ENCODE results near the gene EIPR1. TPM values are rescaled to one million over a fixed set of nuclear protein-coding genes. Genes with fewer than 3 reads are reported as not detected.

Gene EIPR1
- total and polyA plus RNA-seq, 2 experiments from 2014 or later: 17.4 to 46.3 TPM

DNA sequence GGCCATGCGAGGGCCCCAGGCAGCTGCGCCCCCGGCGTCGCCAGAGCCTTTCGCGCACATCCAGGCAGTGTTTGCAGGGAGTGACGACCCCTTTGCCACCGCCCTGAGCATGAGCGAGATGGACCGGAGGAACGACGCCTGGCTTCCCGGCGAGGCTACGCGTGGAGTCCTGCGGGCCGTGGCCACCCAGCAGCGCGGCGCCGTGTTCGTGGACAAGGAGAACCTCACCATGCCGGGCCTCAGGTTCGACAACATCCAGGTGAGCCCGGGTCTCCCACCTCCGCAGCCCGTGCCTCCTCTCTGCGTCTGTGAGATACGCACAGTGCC is 10.8 kb upstream of the EIPR1 start:
- Mint-ChIP-seq H3K4me3 (no peak overlapping the region), H3K9me3 (no peaks in the 10 kb centered on the region), H3K27ac (no peak overlapping the region), H3K4me1 (no peaks in the 10 kb centered on the region), H3K27me3 (ENCODE audit: insufficient read depth, low read depth, poor library complexity) (peaks cover 3% of the 10 kb centered on the region), H3K36me3 (ENCODE audit: low read depth) (peaks cover 37% of the 10 kb centered on the region)
- H2AFZ ChIP-seq: no peak overlapping the region
- no peaks in the 10 kb centered on the region for H3K9me2 ChIP-seq (ENCODE audit: insufficient read depth)
- peaks cover 11% of the 10 kb centered on the region; the same call in 1 of the 2 replicates for H4K20me1 ChIP-seq (replicated peaks; ENCODE audit: insufficient read depth)
- H3K79me2 ChIP-seq (replicated peaks; ENCODE audit: insufficient read depth): peaks cover 43% of the 10 kb centered on the region
- TF ChIP-seq, protein P1, sequence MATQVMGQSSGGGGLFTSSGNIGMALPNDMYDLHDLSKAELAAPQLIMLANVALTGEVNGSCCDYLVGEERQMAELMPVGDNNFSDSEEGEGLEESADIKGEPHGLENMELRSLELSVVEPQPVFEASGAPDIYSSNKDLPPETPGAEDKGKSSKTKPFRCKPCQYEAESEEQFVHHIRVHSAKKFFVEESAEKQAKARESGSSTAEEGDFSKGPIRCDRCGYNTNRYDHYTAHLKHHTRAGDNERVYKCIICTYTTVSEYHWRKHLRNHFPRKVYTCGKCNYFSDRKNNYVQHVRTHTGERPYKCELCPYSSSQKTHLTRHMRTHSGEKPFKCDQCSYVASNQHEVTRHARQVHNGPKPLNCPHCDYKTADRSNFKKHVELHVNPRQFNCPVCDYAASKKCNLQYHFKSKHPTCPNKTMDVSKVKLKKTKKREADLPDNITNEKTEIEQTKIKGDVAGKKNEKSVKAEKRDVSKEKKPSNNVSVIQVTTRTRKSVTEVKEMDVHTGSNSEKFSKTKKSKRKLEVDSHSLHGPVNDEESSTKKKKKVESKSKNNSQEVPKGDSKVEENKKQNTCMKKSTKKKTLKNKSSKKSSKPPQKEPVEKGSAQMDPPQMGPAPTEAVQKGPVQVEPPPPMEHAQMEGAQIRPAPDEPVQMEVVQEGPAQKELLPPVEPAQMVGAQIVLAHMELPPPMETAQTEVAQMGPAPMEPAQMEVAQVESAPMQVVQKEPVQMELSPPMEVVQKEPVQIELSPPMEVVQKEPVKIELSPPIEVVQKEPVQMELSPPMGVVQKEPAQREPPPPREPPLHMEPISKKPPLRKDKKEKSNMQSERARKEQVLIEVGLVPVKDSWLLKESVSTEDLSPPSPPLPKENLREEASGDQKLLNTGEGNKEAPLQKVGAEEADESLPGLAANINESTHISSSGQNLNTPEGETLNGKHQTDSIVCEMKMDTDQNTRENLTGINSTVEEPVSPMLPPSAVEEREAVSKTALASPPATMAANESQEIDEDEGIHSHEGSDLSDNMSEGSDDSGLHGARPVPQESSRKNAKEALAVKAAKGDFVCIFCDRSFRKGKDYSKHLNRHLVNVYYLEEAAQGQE (IDR thresholded peaks at IDR 0.05; ENCODE audit: unreplicated experiment): no peak
- TF ChIP-seq, protein P2, sequence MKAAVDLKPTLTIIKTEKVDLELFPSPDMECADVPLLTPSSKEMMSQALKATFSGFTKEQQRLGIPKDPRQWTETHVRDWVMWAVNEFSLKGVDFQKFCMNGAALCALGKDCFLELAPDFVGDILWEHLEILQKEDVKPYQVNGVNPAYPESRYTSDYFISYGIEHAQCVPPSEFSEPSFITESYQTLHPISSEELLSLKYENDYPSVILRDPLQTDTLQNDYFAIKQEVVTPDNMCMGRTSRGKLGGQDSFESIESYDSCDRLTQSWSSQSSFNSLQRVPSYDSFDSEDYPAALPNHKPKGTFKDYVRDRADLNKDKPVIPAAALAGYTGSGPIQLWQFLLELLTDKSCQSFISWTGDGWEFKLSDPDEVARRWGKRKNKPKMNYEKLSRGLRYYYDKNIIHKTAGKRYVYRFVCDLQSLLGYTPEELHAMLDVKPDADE (IDR thresholded peaks at IDR 0.05): no peak
- TF ChIP-seq EZH2phosphoT487 (IDR thresholded peaks at IDR 0.05; ENCODE audit: unreplicated experiment) (no peak), STAT1 (IDR thresholded peaks at IDR 0.05; ENCODE audit: unreplicated experiment) (no peak), JUNB (IDR thresholded peaks at IDR 0.05; ENCODE audit: unreplicated experiment) (no peak), ZNF331 (CRISPR knock-in tag; IDR thresholded peaks at IDR 0.05; ENCODE audit: low read depth) (no peak), CREB1 (CRISPR knock-in tag; IDR thresholded peaks at IDR 0.05; ENCODE audit: low read depth) (no peak), EZH2 (IDR thresholded peaks at IDR 0.05; ENCODE audit: low read depth, unreplicated experiment) (no peak), ZNF114 (CRISPR knock-in tag; IDR thresholded peaks at IDR 0.05) (no peak), NANOG (IDR thresholded peaks at IDR 0.05; ENCODE audit: borderline replicate concordance) (no peak), POLR2AphosphoS5 (IDR thresholded peaks at IDR 0.05; ENCODE audit: low read depth) (no peak)
- TF ChIP-seq, protein P3, sequence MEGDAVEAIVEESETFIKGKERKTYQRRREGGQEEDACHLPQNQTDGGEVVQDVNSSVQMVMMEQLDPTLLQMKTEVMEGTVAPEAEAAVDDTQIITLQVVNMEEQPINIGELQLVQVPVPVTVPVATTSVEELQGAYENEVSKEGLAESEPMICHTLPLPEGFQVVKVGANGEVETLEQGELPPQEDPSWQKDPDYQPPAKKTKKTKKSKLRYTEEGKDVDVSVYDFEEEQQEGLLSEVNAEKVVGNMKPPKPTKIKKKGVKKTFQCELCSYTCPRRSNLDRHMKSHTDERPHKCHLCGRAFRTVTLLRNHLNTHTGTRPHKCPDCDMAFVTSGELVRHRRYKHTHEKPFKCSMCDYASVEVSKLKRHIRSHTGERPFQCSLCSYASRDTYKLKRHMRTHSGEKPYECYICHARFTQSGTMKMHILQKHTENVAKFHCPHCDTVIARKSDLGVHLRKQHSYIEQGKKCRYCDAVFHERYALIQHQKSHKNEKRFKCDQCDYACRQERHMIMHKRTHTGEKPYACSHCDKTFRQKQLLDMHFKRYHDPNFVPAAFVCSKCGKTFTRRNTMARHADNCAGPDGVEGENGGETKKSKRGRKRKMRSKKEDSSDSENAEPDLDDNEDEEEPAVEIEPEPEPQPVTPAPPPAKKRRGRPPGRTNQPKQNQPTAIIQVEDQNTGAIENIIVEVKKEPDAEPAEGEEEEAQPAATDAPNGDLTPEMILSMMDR (conservative IDR thresholded peaks at IDR 0.05; ENCODE audit: low read depth in 2 of 2): no peak
- TF ChIP-seq, protein P4, sequence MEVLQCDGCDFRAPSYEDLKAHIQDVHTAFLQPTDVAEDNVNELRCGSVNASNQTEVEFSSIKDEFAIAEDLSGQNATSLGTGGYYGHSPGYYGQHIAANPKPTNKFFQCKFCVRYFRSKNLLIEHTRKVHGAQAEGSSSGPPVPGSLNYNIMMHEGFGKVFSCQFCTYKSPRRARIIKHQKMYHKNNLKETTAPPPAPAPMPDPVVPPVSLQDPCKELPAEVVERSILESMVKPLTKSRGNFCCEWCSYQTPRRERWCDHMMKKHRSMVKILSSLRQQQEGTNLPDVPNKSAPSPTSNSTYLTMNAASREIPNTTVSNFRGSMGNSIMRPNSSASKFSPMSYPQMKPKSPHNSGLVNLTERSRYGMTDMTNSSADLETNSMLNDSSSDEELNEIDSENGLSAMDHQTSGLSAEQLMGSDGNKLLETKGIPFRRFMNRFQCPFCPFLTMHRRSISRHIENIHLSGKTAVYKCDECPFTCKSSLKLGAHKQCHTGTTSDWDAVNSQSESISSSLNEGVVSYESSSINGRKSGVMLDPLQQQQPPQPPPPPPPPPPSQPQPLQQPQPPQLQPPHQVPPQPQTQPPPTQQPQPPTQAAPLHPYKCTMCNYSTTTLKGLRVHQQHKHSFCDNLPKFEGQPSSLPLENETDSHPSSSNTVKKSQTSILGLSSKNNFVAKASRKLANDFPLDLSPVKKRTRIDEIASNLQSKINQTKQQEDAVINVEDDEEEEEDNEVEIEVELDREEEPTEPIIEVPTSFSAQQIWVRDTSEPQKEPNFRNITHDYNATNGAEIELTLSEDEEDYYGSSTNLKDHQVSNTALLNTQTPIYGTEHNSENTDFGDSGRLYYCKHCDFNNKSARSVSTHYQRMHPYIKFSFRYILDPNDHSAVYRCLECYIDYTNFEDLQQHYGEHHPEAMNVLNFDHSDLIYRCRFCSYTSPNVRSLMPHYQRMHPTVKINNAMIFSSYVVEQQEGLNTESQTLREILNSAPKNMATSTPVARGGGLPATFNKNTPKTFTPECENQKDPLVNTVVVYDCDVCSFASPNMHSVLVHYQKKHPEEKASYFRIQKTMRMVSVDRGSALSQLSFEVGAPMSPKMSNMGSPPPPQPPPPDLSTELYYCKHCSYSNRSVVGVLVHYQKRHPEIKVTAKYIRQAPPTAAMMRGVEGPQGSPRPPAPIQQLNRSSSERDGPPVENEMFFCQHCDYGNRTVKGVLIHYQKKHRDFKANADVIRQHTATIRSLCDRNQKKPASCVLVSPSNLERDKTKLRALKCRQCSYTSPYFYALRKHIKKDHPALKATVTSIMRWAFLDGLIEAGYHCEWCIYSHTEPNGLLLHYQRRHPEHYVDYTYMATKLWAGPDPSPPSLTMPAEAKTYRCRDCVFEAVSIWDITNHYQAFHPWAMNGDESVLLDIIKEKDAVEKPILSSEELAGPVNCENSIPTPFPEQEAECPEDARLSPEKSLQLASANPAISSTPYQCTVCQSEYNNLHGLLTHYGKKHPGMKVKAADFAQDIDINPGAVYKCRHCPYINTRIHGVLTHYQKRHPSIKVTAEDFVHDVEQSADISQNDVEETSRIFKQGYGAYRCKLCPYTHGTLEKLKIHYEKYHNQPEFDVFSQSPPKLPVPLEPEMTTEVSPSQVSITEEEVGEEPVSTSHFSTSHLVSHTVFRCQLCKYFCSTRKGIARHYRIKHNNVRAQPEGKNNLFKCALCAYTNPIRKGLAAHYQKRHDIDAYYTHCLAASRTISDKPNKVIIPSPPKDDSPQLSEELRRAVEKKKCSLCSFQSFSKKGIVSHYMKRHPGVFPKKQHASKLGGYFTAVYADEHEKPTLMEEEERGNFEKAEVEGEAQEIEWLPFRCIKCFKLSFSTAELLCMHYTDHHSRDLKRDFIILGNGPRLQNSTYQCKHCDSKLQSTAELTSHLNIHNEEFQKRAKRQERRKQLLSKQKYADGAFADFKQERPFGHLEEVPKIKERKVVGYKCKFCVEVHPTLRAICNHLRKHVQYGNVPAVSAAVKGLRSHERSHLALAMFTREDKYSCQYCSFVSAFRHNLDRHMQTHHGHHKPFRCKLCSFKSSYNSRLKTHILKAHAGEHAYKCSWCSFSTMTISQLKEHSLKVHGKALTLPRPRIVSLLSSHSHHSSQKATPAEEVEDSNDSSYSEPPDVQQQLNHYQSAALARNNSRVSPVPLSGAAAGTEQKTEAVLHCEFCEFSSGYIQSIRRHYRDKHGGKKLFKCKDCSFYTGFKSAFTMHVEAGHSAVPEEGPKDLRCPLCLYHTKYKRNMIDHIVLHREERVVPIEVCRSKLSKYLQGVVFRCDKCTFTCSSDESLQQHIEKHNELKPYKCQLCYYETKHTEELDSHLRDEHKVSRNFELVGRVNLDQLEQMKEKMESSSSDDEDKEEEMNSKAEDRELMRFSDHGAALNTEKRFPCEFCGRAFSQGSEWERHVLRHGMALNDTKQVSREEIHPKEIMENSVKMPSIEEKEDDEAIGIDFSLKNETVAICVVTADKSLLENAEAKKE (CRISPR knock-in tag; IDR thresholded peaks at IDR 0.05): no peak
- DNase-seq (ENCODE audit: low spot score) (no peak), ATAC-seq (peak; percentile 38; the same call in 2 of the 3 replicates)
- H3K4me2 ChIP-seq: no peak overlapping the region
- no peak overlapping the region for H3K4me3 ChIP-seq
- no peaks in the 10 kb centered on the region for H3K4me1 ChIP-seq (ENCODE audit: insufficient read depth)
- no peak overlapping the region for H3K27ac ChIP-seq (ENCODE audit: low read depth)
- no peaks in the 10 kb centered on the region for H3K27me3 ChIP-seq (ENCODE audit: insufficient read depth)
- H3F3A ChIP-seq (replicated peaks; ENCODE audit: low read depth): no peaks in the 10 kb centered on the region
- H3K36me3 ChIP-seq (ENCODE audit: insufficient read depth): peaks cover 29% of the 10 kb centered on the region
